ENCODE results near the gene FAM174C.

Gene FAM174C

DNA sequence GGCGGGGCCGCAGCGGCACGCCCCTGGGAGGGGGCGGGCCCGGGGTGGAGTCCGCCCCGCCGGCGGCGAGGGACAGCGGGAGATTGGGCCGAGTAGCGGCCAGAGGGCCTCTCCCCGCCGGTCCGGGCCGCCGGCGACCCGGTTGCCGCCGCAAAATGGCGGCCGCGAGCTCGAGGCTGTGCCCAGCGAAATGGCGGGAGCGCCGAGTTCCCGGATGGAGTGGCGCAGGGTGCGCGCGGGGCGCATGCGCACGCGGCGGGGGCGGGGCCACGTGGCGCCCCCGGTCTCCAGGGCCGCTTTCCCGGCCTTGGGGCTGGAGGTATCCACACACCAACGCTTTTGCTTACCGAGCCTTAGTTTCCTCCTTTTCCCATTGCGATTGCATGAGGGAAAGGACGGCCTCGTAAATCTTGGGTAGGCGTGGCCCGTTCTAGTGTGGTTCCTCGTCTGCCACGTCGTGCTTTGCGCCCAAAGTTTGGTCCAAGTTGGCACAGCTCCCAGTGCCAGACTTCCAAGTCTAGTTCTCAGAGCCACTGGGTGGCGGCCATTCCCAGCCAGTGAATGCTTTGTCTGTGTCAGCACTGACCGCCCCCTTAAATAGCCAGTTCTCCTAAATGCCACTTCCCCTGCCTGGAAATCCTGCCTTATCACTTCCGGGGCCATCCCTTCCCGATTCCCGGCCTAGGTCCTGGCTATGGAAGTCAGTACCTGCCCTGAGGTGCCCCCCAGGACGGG lies 5.7 kb upstream of the FAM174C start:
- peak overlapping the region; percentile 78 for H3K27ac ChIP-seq (ENCODE audit: insufficient read depth, low read length, poor library complexity, severe bottlenecking)
- H3K36me3 ChIP-seq (ENCODE audit: control insufficient read depth, insufficient read depth, low read length), result peaks cover 40% of the 10 kb centered on the region
- peak; percentile 75 to 83 (median 81) for DNase-seq
- H3K9me3 ChIP-seq (ENCODE audit: control insufficient read depth, low read length), result no peaks in the 10 kb centered on the region
- H3K4me1 ChIP-seq (ENCODE audit: control insufficient read depth, insufficient read depth, low read length, poor library complexity, severe bottlenecking), result peaks cover 72% of the 10 kb centered on the region
- H3K4me3 ChIP-seq (ENCODE audit: insufficient read depth, low read depth, low read length, poor library complexity, severe bottlenecking), result peak overlapping the region; percentile 73
- no peaks in the 10 kb centered on the region for H3K27me3 ChIP-seq (replicated peaks; ENCODE audit: control insufficient read depth, insufficient read depth, low read length, poor library complexity, severe bottlenecking)

DNA sequence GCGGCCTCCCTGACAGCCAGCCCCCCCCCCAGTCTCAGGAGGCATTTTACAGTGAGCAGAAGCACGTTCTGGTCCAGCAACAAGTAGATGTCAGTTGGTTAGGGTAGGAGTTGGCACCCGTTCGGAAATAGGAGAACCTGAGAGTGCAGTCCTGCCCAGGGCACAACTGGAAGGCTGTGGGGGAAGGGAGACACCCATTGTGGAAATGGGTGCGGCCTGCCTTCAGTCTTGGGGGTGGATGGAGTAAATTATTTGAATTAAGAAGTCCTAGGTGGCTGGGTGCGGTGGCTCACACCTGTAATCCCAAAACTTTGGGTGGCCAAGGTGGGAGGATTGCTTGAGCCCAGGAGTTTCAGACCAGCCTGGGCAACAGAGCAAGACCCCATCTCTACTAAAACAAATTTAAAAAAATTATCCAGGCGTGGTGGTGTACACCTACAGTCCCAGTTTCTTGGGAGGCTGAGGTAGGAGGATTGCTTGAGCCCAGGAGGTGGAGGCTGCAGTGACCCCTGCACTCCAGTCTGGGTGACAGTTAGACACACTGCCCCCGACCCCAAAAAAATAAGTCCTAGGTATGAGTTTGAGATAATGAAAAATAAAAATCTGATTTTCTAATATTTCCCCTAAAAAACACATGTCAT lies 5.0 kb upstream of the FAM174C start:
- H3K4me3 ChIP-seq (ENCODE audit: insufficient read depth, low read depth, low read length, poor library complexity, severe bottlenecking), result peak overlapping the region; percentile 73
- peaks cover 45% of the 10 kb centered on the region for H3K36me3 ChIP-seq (ENCODE audit: control insufficient read depth, insufficient read depth, low read length)
- H3K27ac ChIP-seq (ENCODE audit: insufficient read depth, low read length, poor library complexity, severe bottlenecking), result peak overlapping the region; percentile 78
- no peak for DNase-seq
- no peaks in the 10 kb centered on the region for H3K9me3 ChIP-seq (ENCODE audit: control insufficient read depth, low read length)
- peaks cover 77% of the 10 kb centered on the region for H3K4me1 ChIP-seq (ENCODE audit: control insufficient read depth, insufficient read depth, low read length, poor library complexity, severe bottlenecking)
- no peaks in the 10 kb centered on the region for H3K27me3 ChIP-seq (replicated peaks; ENCODE audit: control insufficient read depth, insufficient read depth, low read length, poor library complexity, severe bottlenecking)

DNA sequence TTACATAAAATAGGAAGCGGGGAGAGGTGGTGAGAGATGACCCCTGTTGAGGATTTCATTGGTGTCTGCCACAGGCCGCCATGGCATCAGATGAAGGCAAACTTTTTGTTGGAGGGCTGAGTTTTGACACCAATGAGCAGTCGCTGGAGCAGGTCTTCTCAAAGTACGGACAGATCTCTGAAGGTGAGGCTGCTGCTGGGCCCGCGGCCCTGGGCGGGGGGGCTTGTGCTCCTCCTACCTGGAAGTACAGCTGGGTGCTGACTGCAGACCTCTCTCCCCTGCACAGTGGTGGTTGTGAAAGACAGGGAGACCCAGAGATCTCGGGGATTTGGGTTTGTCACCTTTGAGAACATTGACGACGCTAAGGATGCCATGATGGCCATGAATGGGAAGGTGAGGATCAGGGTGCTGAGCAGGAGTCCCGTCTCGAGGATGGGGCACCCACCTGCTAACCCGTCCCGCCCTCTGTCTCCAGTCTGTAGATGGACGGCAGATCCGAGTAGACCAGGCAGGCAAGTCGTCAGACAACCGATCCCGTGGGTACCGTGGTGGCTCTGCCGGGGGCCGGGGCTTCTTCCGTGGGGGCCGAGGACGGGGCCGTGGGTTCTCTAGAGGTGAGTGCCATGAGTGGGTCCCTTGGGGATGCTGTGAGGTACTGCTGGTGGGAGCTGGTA lies 4.3 kb upstream of the FAM174C start:
- no peak for DNase-seq
- Histone ChIP-seq H3K36me3 (ENCODE audit: control insufficient read depth, insufficient read depth, low read length) (peaks cover 45% of the 10 kb centered on the region), H3K9me3 (ENCODE audit: control insufficient read depth, low read length) (no peaks in the 10 kb centered on the region), H3K27me3 (replicated peaks; ENCODE audit: control insufficient read depth, insufficient read depth, low read length, poor library complexity, severe bottlenecking) (no peaks in the 10 kb centered on the region), H3K4me3 (ENCODE audit: insufficient read depth, low read depth, low read length, poor library complexity, severe bottlenecking) (peak overlapping the region; percentile 73), H3K27ac (ENCODE audit: insufficient read depth, low read length, poor library complexity, severe bottlenecking) (peak overlapping the region; percentile 78), H3K4me1 (ENCODE audit: control insufficient read depth, insufficient read depth, low read length, poor library complexity, severe bottlenecking) (peaks cover 75% of the 10 kb centered on the region)

DNA sequence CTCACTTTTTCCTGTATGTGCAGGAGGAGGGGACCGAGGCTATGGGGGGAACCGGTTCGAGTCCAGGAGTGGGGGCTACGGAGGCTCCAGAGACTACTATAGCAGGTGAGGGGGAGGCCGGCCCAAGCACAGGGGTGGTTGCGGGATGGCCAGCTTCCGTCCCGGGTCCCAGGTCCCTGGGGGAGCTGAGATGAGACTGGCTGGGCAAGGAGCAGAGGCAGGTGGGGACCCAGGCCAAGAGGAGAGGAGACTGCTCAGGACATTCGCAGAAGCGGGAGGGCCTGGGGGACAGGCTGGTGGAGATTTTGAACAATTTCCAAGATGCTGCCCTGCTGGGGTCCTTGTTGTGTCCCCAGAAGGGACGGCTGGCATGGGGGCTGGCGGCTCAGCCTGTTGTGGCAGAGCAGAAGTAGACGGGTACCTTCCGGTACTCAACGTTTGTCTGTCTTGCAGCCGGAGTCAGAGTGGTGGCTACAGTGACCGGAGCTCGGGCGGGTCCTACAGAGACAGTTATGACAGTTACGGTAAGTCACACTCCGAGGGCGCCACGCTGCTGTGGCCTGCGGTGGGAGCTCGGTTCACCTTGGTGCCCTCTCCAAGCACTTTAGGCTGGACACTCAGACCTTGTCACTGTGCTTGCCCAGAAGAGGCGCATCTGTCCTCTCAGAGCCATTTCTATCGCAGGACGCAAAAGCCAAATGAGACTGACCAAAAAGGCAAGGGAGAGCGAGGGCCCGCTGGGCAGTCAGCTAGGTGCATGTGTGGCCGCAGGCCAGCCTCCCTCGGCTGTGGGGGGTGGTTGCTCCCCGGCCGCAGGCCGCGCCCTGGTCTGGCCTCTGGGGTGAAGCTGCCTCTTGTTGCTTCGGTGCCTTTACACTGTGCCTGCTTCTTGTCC lies 3.6 kb upstream of the FAM174C start:
- no peak for DNase-seq
- Histone ChIP-seq H3K4me1 (ENCODE audit: control insufficient read depth, insufficient read depth, low read length, poor library complexity, severe bottlenecking) (peaks cover 77% of the 10 kb centered on the region), H3K27ac (ENCODE audit: insufficient read depth, low read length, poor library complexity, severe bottlenecking) (peak overlapping the region; percentile 23), H3K27me3 (replicated peaks; ENCODE audit: control insufficient read depth, insufficient read depth, low read length, poor library complexity, severe bottlenecking) (no peaks in the 10 kb centered on the region), H3K9me3 (ENCODE audit: control insufficient read depth, low read length) (no peaks in the 10 kb centered on the region), H3K36me3 (ENCODE audit: control insufficient read depth, insufficient read depth, low read length) (peaks cover 45% of the 10 kb centered on the region), H3K4me3 (ENCODE audit: insufficient read depth, low read depth, low read length, poor library complexity, severe bottlenecking) (peak overlapping the region; percentile 9)

DNA sequence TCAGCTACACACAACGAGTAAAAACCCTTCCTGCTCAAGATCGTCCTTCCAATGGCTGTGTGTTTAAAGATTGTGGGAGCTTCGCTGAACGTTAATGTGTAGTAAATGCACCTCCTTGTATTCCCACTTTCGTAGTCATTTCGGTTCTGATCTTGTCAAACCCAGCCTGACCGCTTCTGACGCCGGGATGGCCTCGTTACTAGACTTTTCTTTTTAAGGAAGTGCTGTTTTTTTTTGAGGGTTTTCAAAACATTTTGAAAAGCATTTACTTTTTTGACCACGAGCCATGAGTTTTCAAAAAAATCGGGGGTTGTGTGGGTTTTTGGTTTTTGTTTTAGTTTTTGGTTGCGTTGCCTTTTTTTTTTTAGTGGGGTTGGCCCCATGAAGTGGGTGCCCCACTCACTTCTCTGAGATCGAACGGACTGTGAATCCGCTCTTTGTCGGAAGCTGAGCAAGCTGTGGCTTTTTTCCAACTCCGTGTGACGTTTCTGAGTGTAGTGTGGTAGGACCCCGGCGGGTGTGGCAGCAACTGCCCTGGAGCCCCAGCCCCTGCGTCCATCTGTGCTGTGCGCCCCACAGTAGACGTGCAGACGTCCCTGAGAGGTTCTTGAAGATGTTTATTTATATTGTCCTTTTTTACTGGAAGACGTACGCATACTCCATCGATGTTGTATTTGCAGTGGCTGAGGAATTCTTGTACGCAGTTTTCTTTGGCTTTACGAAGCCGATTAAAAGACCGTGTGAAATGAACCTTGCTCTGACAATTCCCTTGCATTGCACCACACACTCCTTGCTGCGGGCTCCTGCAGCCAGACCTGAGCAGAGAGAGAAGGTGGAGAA lies 2.7 kb upstream of the FAM174C start:
- DNase-seq, result no peak
- Histone ChIP-seq H3K4me1 (ENCODE audit: control insufficient read depth, insufficient read depth, low read length, poor library complexity, severe bottlenecking) (peaks cover 71% of the 10 kb centered on the region), H3K36me3 (ENCODE audit: control insufficient read depth, insufficient read depth, low read length) (peaks cover 52% of the 10 kb centered on the region), H3K9me3 (ENCODE audit: control insufficient read depth, low read length) (no peaks in the 10 kb centered on the region), H3K27ac (ENCODE audit: insufficient read depth, low read length, poor library complexity, severe bottlenecking) (peak overlapping the region; percentile 23), H3K4me3 (ENCODE audit: insufficient read depth, low read depth, low read length, poor library complexity, severe bottlenecking) (no peak overlapping the region), H3K27me3 (replicated peaks; ENCODE audit: control insufficient read depth, insufficient read depth, low read length, poor library complexity, severe bottlenecking) (no peaks in the 10 kb centered on the region)

DNA sequence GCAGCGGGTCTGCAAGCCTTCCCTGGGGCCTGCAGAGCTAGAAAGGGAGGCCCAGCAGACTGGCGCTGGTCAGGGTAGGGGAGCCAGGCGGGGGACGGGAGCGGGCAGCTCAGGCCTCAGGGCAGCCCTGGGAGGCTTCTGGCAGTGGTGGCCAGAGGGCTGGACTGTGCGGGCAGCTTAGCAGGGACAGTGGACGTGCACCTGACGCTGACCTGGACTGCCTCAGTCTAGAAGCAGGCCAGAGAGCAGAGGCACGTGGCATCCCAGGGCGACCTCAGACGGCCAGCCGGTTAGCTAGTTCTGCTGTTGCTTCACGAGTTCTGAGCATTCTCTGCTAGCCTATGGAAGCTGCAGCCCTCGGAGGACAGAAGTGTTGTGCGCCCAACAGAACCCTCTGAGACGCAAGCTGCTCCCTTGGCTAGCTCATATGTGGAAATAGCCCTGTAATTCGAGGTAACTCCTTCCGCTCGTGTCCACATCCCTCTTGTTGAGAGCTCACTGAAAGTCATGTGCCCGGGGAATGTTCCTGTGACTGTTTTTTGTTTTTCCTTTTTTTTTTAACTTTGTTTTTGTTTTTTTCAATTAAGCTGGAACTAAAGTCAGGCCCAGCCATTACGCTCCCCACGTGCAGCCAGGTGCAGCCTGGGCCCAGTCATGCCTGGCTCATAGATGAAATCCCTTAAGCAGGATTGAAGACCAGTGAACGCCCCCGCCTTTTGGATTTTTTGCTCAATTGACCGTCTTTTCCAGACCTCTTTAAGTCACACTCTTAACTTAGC lies 1.9 kb upstream of the FAM174C start:
- H3K4me3 ChIP-seq (ENCODE audit: insufficient read depth, low read depth, low read length, poor library complexity, severe bottlenecking), result no peak overlapping the region
- peaks cover 63% of the 10 kb centered on the region for H3K4me1 ChIP-seq (ENCODE audit: control insufficient read depth, insufficient read depth, low read length, poor library complexity, severe bottlenecking)
- H3K27ac ChIP-seq (ENCODE audit: insufficient read depth, low read length, poor library complexity, severe bottlenecking), result no peak overlapping the region
- no peaks in the 10 kb centered on the region for H3K27me3 ChIP-seq (replicated peaks; ENCODE audit: control insufficient read depth, insufficient read depth, low read length, poor library complexity, severe bottlenecking)
- DNase-seq, result no peak
- H3K36me3 ChIP-seq (ENCODE audit: control insufficient read depth, insufficient read depth, low read length), result peaks cover 58% of the 10 kb centered on the region
- H3K9me3 ChIP-seq (ENCODE audit: control insufficient read depth, low read length), result no peaks in the 10 kb centered on the region

DNA sequence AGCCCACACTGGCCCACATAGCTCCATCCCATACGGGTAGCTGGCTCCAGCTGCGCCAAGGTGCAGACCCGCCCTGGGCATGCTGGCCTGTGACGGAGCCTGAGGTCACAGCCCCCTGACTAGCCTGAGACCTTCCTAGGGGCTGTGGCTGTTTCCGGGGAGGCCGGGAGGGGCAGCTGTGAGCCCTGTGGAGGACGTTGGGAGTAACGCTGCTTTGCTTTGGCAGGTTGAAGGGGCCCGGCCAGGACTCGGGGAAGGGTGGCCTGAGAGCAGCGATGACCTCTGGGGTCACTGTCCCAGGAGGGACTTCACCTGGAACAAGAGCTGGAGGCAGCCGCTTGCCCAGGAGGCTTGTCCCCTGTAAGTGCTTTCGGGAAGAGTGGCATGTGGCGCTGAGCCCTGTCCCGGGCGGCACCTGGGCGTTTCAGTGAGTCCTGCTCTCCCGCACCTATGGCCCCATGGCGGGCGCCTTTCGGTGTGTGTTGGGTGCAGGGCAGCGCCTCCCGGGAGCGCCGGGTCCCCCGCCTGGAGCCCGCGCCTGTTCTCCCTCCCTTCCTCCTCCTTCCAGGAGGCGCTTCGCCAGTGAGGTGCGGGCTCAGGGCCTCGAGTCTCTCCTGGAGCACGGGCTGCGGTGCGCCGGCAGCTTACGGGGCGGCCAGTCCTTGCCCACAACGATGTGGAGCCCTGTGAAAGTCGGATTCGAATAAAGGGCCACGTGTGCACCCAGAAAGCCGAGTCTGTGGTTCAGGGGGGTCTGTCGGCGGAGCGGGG lies 1.1 kb upstream of the FAM174C start:
- Histone ChIP-seq H3K36me3 (ENCODE audit: control insufficient read depth, insufficient read depth, low read length) (peaks cover 66% of the 10 kb centered on the region), H3K4me3 (ENCODE audit: insufficient read depth, low read depth, low read length, poor library complexity, severe bottlenecking) (peak overlapping the region; percentile 47), H3K27ac (ENCODE audit: insufficient read depth, low read length, poor library complexity, severe bottlenecking) (peak overlapping the region; percentile 86), H3K27me3 (replicated peaks; ENCODE audit: control insufficient read depth, insufficient read depth, low read length, poor library complexity, severe bottlenecking) (no peaks in the 10 kb centered on the region), H3K9me3 (ENCODE audit: control insufficient read depth, low read length) (no peaks in the 10 kb centered on the region), H3K4me1 (ENCODE audit: control insufficient read depth, insufficient read depth, low read length, poor library complexity, severe bottlenecking) (peaks cover 58% of the 10 kb centered on the region)
- DNase-seq, result no peak

DNA sequence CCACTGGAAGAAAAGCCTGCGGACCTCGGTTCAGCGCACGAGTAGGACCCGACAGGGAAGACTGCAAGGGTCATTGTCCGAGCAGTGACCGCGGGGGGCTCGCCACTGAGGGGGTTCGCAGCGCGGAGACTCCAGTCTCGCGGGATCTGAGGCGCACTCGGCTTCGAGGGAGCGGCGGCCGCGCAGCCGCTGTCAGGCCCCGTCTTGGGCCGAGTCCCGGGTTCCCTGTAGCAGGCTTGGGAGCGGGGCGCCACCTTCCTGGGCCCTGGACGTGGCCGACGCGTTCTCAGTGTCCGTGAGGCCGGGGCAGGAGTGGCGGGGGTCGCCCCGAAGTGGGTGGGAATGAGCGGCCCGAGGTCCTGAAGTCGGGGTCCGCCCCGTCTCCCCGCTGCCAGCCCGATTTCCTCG lies 474 bp upstream of the FAM174C start:
- no peak for DNase-seq
- H3K9me3 ChIP-seq (ENCODE audit: control insufficient read depth, low read length), result no peaks in the 10 kb centered on the region
- peaks cover 56% of the 10 kb centered on the region for H3K4me1 ChIP-seq (ENCODE audit: control insufficient read depth, insufficient read depth, low read length, poor library complexity, severe bottlenecking)
- H3K36me3 ChIP-seq (ENCODE audit: control insufficient read depth, insufficient read depth, low read length), result peaks cover 69% of the 10 kb centered on the region
- peak overlapping the region; percentile 47 for H3K4me3 ChIP-seq (ENCODE audit: insufficient read depth, low read depth, low read length, poor library complexity, severe bottlenecking)
- H3K27ac ChIP-seq (ENCODE audit: insufficient read depth, low read length, poor library complexity, severe bottlenecking), result peak overlapping the region; percentile 86
- no peaks in the 10 kb centered on the region for H3K27me3 ChIP-seq (replicated peaks; ENCODE audit: control insufficient read depth, insufficient read depth, low read length, poor library complexity, severe bottlenecking)

Data from effector memory CD4-positive, alpha-beta T cell (primary cell).